Posterior cingulate gyrus (tissue), 11 donors: ENCODE results near the gene RNF103.
"Not testable (repeated sequence)": the region's sequence is repeated elsewhere in the genome, so short reads cannot be mapped to it uniquely, and the experiment has no call there.

Experiments
- DNase-seq, 10 donors: peaks; one replicate each; pipeline versions ENCODE4 v3.0.0 to v3.0.0-alpha.2; 2020 to 2021; ENCODE audit warnings: mixed read lengths in 3 of 10
- intact Hi-C: fragments of 100-400 bp; cut with DNase I; formaldehyde crosslinking; loops from one replicate; pipeline ENCODE4 v1.15.1; 2023

RNF103 gene

GRCh38 chr2:86623494-86624266 lies at the start of gene RNF103:
Gene RNF103 (minus strand): TSS chr2:86623865. CDS start chr2:86622886, 979 bp downstream.
- peak; percentile 94 to 100 (median 98) for DNase-seq
- intact Hi-C loops: loop anchor here (5.0 kb wide), 3 partner anchors 61 to 181 kb away; partner anchors contain the start of genes CHMP3 and KDM3A

GRCh38 chr2:86673011-86673410 lies 49.3 kb upstream of the RNF103 start:
- no peak for DNase-seq
- intact Hi-C loops: no loop called here

DNA sequence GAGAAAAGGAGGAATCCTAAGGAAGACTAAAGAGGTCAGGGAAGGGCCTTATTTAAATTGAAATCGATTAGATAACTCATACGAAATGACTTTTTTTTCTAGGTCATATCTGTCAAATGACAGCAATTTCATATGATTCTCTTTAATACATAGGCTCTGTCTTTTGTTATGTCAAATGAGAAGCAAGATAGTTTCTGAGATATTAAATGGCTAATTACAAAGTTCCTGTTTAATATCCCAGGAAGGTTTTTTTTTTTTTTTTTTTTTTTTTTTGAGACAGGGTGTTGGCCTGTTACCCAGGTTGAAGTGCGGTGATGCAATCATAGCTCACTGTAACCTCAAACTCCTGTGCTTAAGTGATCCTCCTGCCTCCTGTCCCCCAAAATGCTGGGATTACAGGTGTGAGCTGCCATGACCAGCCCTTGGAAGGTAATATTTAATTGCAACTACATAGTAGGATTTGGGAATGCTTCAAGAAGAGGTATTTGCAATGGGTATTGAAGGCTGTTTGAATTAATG lies 48.4 kb upstream of the RNF103 start:
- no peak for DNase-seq
- intact Hi-C loops: no loop called here

DNA sequence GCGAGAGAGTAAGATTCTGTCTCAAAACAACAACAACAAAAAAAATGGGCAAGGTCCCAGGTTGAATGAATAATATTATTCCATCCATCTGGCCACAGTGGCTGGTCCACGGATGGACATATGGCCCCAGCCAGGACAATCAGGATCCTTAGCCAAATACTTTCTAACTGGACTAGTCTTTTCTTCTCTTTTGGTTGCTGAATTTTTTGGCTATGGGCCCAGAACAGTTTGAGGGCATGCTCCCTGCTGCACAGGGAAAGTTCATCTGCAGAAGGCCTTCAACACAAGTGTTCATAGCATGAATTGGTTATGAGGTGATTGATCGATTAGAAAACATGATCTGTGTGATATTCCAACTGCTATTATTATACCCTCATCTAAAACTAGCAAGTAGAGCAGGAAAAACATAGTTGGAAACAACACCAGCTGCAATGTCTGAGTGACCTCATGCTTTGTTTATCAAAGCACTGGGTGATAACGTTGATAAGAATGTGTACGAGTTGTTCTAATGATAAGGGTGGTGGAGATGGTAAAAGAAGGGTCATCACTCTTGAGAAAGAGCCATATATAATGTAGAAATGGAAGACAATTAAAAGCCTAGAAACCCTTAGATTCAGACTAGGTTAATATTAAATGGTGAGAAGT lies 47.8 kb upstream of the RNF103 start:
- intact Hi-C loops: no loop called here
- no peak for DNase-seq

- intact Hi-C loops, DNase-seq: not testable (repeated sequence)
Observed at GRCh38 chr2:86669323-86669722, 45.7 kb upstream of the RNF103 start.

DNA sequence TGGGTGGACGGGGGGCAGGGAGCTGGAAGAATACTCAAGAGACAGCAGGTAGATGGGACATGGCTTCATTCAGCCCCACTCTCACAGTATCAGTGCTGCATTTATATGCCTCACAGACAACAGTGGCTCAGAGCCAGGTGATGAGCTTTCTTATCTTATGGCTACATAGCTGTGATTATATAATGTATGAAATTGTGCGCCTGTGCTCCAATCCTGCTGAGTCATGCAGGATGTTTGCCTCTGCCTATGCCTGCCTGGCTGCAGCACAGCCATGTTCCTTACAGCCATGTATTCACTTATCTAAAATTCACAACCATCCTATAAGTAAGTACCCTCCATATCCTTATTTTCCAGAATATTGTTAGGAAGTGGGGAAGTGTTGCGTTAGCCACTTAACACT lies 37.7 kb upstream of the RNF103 start:
- intact Hi-C loops: no loop called here
- no peak for DNase-seq

GRCh38 chr2:86650188-86650587 lies 26.5 kb upstream of the RNF103 start:
- intact Hi-C loops: no loop called here
- no peak for DNase-seq

- intact Hi-C loops: no loop called here
Observed at GRCh38 chr2:86649119-86649947, 25.7 kb upstream of the RNF103 start.

GRCh38 chr2:86648681-86649080 lies 25.0 kb upstream of the RNF103 start:
- no peak for DNase-seq
- intact Hi-C loops: no loop called here

More at GRCh38 chr2:86649119-86649947, 25.7 kb upstream of the RNF103 start:
- no peak for DNase-seq

- intact Hi-C loops: no loop called here
Observed at GRCh38 chr2:86646865-86647264, 23.2 kb upstream of the RNF103 start.

GRCh38 chr2:86646329-86646728 lies 22.7 kb upstream of the RNF103 start:
- DNase-seq: no peak
- intact Hi-C loops: no loop called here

More at GRCh38 chr2:86646865-86647264, 23.2 kb upstream of the RNF103 start:
- no peak for DNase-seq

- DNase-seq: no peak
- intact Hi-C loops: no loop called here
Observed at GRCh38 chr2:86645752-86646151, 22.1 kb upstream of the RNF103 start.

- no peak for DNase-seq
- intact Hi-C loops: no loop called here
Observed at GRCh38 chr2:86638712-86639111, 15.0 kb upstream of the RNF103 start.

GRCh38 chr2:86636842-86637241 lies 13.2 kb upstream of the RNF103 start:
- intact Hi-C loops: no loop called here
- DNase-seq: no peak

GRCh38 chr2:86634352-86634751 lies 10.7 kb upstream of the RNF103 start:
- no peak for DNase-seq
- intact Hi-C loops: no loop called here

GRCh38 chr2:86633155-86633651 lies 9.5 kb upstream of the RNF103 start:
- intact Hi-C loops: no loop called here
- DNase-seq: peak in 8 of 10 donors; percentile 24 to 85 (median 37)

GRCh38 chr2:86632672-86633071 lies 9.0 kb upstream of the RNF103 start:
- intact Hi-C loops: no loop called here
- DNase-seq: no peak

- intact Hi-C loops: no loop called here
- no peak for DNase-seq
Observed at GRCh38 chr2:86631846-86632485, 8.3 kb upstream of the RNF103 start.

DNA sequence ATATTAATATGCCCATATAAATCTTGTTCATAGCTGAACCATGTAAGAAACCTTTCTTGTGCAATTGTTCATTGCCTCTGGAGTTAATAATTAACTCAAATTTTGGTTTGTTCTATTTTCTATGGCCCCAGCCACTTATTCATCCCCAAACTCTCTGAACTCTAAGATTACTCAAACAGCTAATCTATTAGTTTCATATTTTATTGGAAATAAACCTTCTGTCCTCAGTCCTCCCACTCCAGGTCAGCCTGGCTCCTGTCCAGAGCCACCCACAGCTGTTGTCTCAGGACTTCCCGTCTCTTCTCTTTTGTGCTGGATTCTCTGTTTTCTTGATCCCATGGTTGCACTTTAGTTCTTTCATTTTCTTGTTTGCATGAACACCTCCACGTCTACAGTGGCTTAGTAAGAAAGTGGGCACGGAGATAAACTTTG lies 4.4 kb upstream of the RNF103 start:
- intact Hi-C loops: no loop called here
- DNase-seq: no peak

- DNase-seq: no peak
Observed at GRCh38 chr2:86627550-86627949, 3.9 kb upstream of the RNF103 start.

More at GRCh38 chr2:86627550-86627949, 3.9 kb upstream of the RNF103 start:
- intact Hi-C loops: no loop called here
